GM18861 (cell line): ENCODE data around the gene ACER3.

ENCODE experiments used
- ATAC-seq: cut with Tn5 transposase; IDR thresholded peaks from one replicate; pipeline ENCODE4 v1.9.1; 2021; ENCODE audit not compliant: unreplicated experiment

ACER3 gene

GRCh38 chr11:77071671-77072605, 211.2 kb downstream of the ACER3 start:
- ATAC-seq, result no peak

- no peak for ATAC-seq
Observed at GRCh38 chr11:77072851-77073327, 212.2 kb downstream of the ACER3 start.

- ATAC-seq, result no peak
Observed at GRCh38 chr11:77073328-77074001, 212.7 kb downstream of the ACER3 start.

GRCh38 chr11:77074205-77074604, 213.5 kb downstream of the ACER3 start:
- ATAC-seq, result no peak

- no peak for ATAC-seq
Observed at GRCh38 chr11:77074626-77075221, 214.0 kb downstream of the ACER3 start.

- ATAC-seq, result no peak
Observed at GRCh38 chr11:77075425-77075905, 214.7 kb downstream of the ACER3 start.
